Osteoblast (primary cell): ENCODE data around the gene PPFIA4. TPM values are rescaled to one million over a fixed set of nuclear protein-coding genes. Genes with fewer than 3 reads are reported as not detected.

Experiments
- DNase-seq: peaks from one replicate; pipeline ENCODE4 v3.0.0; 2011; ENCODE audit warnings: low spot score, mixed read lengths; ENCODE audit not compliant: insufficient read length; ENCODE audit errors: missing footprints
- H2AFZ ChIP-seq: 2 replicates; pipeline ENCODE4 v1.6.0; 2011; ENCODE audit warnings: mild to moderate bottlenecking, low read length
- H3K27ac ChIP-seq: 2 replicates; pipeline ENCODE4 v1.5.1; 2011; ENCODE audit warnings: mild to moderate bottlenecking, low read depth, low read length, moderate library complexity
- H3K27me3 ChIP-seq: 2 replicates; pipeline ENCODE4 v1.6.0; 2012; ENCODE audit warnings: mild to moderate bottlenecking, control low read depth, inconsistent platforms, low read length, moderate library complexity; ENCODE audit not compliant: insufficient read depth
- H3K36me3 ChIP-seq: 2 replicates; pipeline ENCODE4 v1.5.1; 2011; ENCODE audit warnings: mild to moderate bottlenecking, low read length, control low read depth, moderate library complexity; ENCODE audit not compliant: insufficient read depth
- H3K4me1 ChIP-seq: 2 replicates; pipeline ENCODE4 v1.5.1; 2011; ENCODE audit warnings: mild to moderate bottlenecking, low read length, control low read depth, moderate library complexity; ENCODE audit not compliant: insufficient read depth
- H3K4me2 ChIP-seq: 2 replicates; pipeline ENCODE4 v1.6.0; 2011; ENCODE audit warnings: mild to moderate bottlenecking, low read length; ENCODE audit not compliant: insufficient read depth
- H3K4me3 ChIP-seq: fragments of 200-600 bp; sonication (generic); 3 replicates; pipeline ENCODE4 v1.5.1; 2012; ENCODE audit warnings: mild to moderate bottlenecking, low read length, inconsistent platforms; ENCODE audit not compliant: insufficient read depth
- H3K79me2 ChIP-seq: 2 replicates; pipeline ENCODE4 v1.6.0; 2012; ENCODE audit warnings: mild to moderate bottlenecking, low read length, control low read depth, inconsistent platforms; ENCODE audit not compliant: insufficient read depth
- H3K9me3 ChIP-seq: 2 replicates; pipeline ENCODE4 v1.5.1; 2011; ENCODE audit warnings: low read depth, low read length, control low read depth
- H4K20me1 ChIP-seq: 2 replicates; pipeline ENCODE4 v1.6.0; 2012; ENCODE audit warnings: mild to moderate bottlenecking, low read length, control low read depth; ENCODE audit not compliant: insufficient read depth
- total RNA-seq: library from RNA; depleted of rRNA; stranded (reverse); fragments of >200 nt; gene quantifications from 2 replicates; pipeline ENCODE4 v1.2.3, GENCODE V29; 2012
- TF ChIP-seq, protein P1 (sequence below): IDR thresholded peaks from 2 replicates; pipeline ENCODE4 v1.5.1; 2011; ENCODE audit warnings: mild to moderate bottlenecking, low read depth, low read length, moderate library complexity; ENCODE audit errors: extremely low read depth

PPFIA4 gene
- total RNA-seq, 1 donor, result 10.9 TPM

DNA sequence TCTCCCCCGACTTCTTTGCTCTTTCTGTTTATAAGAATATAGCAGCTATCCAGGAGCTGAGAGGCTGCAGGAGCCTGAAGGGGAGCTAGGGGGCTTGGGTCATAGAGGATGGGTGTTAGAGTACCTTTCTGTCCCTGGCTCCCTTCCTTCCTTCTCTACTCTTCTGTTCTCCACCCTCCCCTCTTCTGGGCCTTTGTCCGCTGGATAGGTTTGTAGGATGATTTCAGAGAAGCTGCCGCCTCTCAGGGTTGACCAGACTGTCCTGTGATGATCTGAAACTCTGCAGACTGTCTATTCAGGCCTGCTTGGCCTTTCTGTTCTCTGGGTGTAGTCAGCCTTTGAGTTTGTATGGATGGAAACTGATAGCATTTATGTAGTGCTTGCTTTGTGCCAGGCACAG lies 26.3 kb downstream of the PPFIA4 start:
- Histone ChIP-seq H3K79me2 (no peaks in the 10 kb centered on the region), H3K36me3 (no peaks in the 10 kb centered on the region), H3K4me3 (no peak overlapping the region), H3K9me3 (no peaks in the 10 kb centered on the region), H3K27me3 (no peaks in the 10 kb centered on the region), H3K27ac (no peak overlapping the region), H4K20me1 (no peaks in the 10 kb centered on the region), H2AFZ (no peak overlapping the region), H3K4me1 (peaks cover under 1% of the 10 kb centered on the region), H3K4me2 (no peak overlapping the region)
- TF ChIP-seq, protein P1, sequence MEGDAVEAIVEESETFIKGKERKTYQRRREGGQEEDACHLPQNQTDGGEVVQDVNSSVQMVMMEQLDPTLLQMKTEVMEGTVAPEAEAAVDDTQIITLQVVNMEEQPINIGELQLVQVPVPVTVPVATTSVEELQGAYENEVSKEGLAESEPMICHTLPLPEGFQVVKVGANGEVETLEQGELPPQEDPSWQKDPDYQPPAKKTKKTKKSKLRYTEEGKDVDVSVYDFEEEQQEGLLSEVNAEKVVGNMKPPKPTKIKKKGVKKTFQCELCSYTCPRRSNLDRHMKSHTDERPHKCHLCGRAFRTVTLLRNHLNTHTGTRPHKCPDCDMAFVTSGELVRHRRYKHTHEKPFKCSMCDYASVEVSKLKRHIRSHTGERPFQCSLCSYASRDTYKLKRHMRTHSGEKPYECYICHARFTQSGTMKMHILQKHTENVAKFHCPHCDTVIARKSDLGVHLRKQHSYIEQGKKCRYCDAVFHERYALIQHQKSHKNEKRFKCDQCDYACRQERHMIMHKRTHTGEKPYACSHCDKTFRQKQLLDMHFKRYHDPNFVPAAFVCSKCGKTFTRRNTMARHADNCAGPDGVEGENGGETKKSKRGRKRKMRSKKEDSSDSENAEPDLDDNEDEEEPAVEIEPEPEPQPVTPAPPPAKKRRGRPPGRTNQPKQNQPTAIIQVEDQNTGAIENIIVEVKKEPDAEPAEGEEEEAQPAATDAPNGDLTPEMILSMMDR, result no peak
- no peak for DNase-seq

DNA sequence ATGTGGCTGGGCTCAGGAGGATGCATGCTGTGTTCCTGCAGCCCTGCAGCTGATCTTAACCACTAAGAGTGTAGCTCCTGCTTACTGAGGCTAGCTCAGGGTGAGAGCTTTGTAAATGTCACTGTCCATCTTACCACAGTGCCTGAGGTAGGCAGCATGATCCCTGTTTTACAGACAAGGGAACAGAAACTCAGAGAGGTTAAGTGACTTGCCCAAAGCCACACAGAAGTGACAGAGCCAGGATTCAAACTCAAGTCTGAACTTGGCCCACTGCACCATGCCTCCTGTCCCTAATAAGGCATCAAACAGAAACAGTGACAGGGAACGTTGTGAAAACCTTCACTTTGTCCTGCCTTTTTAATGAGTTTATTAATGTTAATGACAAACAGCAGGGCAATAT lies 27.9 kb downstream of the PPFIA4 start:
- no peaks in the 10 kb centered on the region for H3K27me3 ChIP-seq
- no peaks in the 10 kb centered on the region for H3K36me3 ChIP-seq
- peak; percentile 9 for DNase-seq
- H4K20me1 ChIP-seq, result no peaks in the 10 kb centered on the region
- H3K79me2 ChIP-seq, result no peaks in the 10 kb centered on the region
- H3K4me1 ChIP-seq, result no peaks in the 10 kb centered on the region
- H2AFZ ChIP-seq, result no peak overlapping the region
- H3K4me2 ChIP-seq, result no peak overlapping the region
- no peak overlapping the region for H3K27ac ChIP-seq
- H3K4me3 ChIP-seq, result no peak overlapping the region
- H3K9me3 ChIP-seq, result no peaks in the 10 kb centered on the region
- TF ChIP-seq, protein P1, result no peak

DNA sequence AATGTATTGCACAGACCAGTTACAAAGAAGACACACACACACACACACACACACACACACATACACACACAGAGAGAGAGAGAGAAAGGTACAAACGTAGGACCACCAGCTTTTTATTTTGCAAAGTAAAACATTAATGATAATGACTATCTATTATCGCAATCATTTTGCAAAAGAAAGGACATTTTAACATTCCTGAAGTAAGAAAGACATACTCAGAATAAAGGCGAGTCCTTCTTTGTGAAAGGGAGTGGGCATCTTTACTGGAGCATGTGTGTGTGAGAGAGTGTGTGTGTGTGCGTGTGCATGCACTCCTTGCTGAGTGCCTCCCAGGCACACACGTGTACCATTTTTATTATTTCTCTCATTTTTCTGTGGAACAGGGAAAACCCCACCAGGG lies 28.4 kb downstream of the PPFIA4 start:
- no peak overlapping the region for H3K4me2 ChIP-seq
- no peak overlapping the region for H3K4me3 ChIP-seq
- H4K20me1 ChIP-seq, result no peaks in the 10 kb centered on the region
- TF ChIP-seq, protein P1, result no peak
- DNase-seq, result no peak
- H3K36me3 ChIP-seq, result no peaks in the 10 kb centered on the region
- H3K9me3 ChIP-seq, result no peaks in the 10 kb centered on the region
- H3K27ac ChIP-seq, result no peak overlapping the region
- H3K4me1 ChIP-seq, result no peaks in the 10 kb centered on the region
- no peaks in the 10 kb centered on the region for H3K27me3 ChIP-seq
- no peaks in the 10 kb centered on the region for H3K79me2 ChIP-seq
- no peak overlapping the region for H2AFZ ChIP-seq

DNA sequence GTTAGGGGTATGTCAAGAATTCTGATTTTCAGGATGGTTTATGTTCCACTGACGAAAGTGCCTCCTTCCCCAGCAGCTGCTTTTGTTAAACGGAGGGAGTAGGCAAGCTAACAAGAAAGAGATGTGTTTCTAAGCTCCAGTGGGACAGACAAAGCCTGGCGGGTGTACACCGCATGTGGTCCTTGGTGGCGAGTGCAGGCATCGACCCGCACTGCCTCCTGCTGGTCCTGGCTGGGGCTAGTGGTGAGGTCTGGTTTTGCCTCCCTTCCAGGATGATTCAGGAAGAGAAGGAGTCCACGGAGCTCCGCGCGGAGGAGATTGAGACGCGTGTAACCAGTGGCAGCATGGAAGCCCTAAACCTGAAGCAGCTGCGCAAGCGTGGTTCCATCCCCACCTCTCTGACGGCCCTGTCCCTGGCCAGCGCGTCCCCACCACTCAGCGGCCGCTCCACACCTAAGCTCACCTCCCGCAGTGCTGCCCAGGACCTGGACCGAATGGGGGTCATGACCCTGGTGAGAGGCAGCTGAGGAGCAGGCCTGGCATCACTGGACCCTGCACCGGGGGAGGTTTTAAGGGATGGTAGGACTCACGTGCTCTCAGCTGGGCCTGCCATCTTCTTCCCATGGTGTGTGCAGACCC lies 29.0 kb downstream of the PPFIA4 start:
- Histone ChIP-seq H3K4me3 (no peak overlapping the region), H3K9me3 (no peaks in the 10 kb centered on the region), H3K27me3 (no peaks in the 10 kb centered on the region), H3K27ac (no peak overlapping the region), H3K36me3 (no peaks in the 10 kb centered on the region), H3K4me2 (no peak overlapping the region), H4K20me1 (no peaks in the 10 kb centered on the region), H2AFZ (no peak overlapping the region), H3K79me2 (no peaks in the 10 kb centered on the region), H3K4me1 (no peaks in the 10 kb centered on the region)
- DNase-seq, result peak; percentile 66
- TF ChIP-seq, protein P1, result peak; percentile 8
